ENCODE data around the gene RERE.
A peak's percentile ranks its signal among the peaks of the same experiment; 100 is the strongest.
"Not testable (repeated sequence)": the region's sequence is repeated elsewhere in the genome, so short reads cannot be mapped to it uniquely, and the experiment has no call there.

RERE gene

GRCh38 chr1:8598783-8599182 is 218.7 kb downstream of the RERE start:
- no peak for DNase-seq

- DNase-seq, result peak; percentile 17 to 40
Measured at GRCh38 chr1:8598060-8598724, 219.2 kb downstream of the RERE start.

GRCh38 chr1:8597455-8597854 is 220.0 kb downstream of the RERE start:
- no peak for DNase-seq

GRCh38 chr1:8595941-8596340 is 221.5 kb downstream of the RERE start:
- no peak for DNase-seq

GRCh38 chr1:8595332-8595731 is 222.1 kb downstream of the RERE start:
- DNase-seq, result no peak

- DNase-seq, result not testable (repeated sequence)
Measured at GRCh38 chr1:8593292-8593691, 224.1 kb downstream of the RERE start.

- no peak for DNase-seq
Measured at GRCh38 chr1:8591569-8591968, 225.9 kb downstream of the RERE start.

- no peak for DNase-seq
Measured at GRCh38 chr1:8590721-8591351, 226.6 kb downstream of the RERE start.

- DNase-seq, result no peak
Measured at GRCh38 chr1:8589571-8589970, 227.9 kb downstream of the RERE start.

- no peak for DNase-seq
Measured at GRCh38 chr1:8587784-8588183, 229.7 kb downstream of the RERE start.

- no peak for DNase-seq
Measured at GRCh38 chr1:8586438-8586837, 231.0 kb downstream of the RERE start.

GRCh38 chr1:8584316-8584715 is 233.1 kb downstream of the RERE start:
- DNase-seq, result no peak

GRCh38 chr1:8583031-8583430 is 234.4 kb downstream of the RERE start:
- no peak for DNase-seq

- DNase-seq, result no peak
Measured at GRCh38 chr1:8580566-8580965, 236.9 kb downstream of the RERE start.

- no peak for DNase-seq
Measured at GRCh38 chr1:8578936-8579335, 238.5 kb downstream of the RERE start.

- no peak for DNase-seq
Measured at GRCh38 chr1:8578132-8578877, 239.1 kb downstream of the RERE start.

- DNase-seq, result no peak
Measured at GRCh38 chr1:8574985-8575384, 242.5 kb downstream of the RERE start.

- no peak for DNase-seq
Measured at GRCh38 chr1:8572106-8572505, 245.3 kb downstream of the RERE start.

GRCh38 chr1:8571200-8571984 is 246.0 kb downstream of the RERE start:
- DNase-seq, result no peak

- no peak for DNase-seq
Measured at GRCh38 chr1:8570465-8570864, 247.0 kb downstream of the RERE start.

- DNase-seq, result no peak
Measured at GRCh38 chr1:8569242-8569641, 248.2 kb downstream of the RERE start.

GRCh38 chr1:8568837-8569236 is 248.6 kb downstream of the RERE start:
- DNase-seq, result no peak

- DNase-seq, result no peak
Measured at GRCh38 chr1:8567146-8567545, 250.3 kb downstream of the RERE start.

Data from NCI-H526 (cell line).